Endometrial microvascular endothelial cells (primary cell): ENCODE measurements around the gene PRR5L. TPM values are rescaled to one million over a fixed set of nuclear protein-coding genes. Genes with fewer than 3 reads are reported as not detected.

Source experiments
- in situ Hi-C: cut with HindIII; loops from 2 replicates; pipeline ENCODE4 v1.10.0; 2017; ENCODE audit warnings: low sequenced_read_pairs, low pct_unique_long_range_greater_than_20kb; ENCODE audit errors: inconsistent ontology term
- total RNA-seq: library from RNA; depleted of rRNA; stranded (reverse); fragments of >200 nt; gene quantifications from one replicate; pipeline ENCODE4 v1.2.3, GENCODE V29; 2015; ENCODE audit errors: inconsistent ontology term

Gene PRR5L
- total RNA-seq, 1 donor from 2014 or later = 25.6 TPM

DNA sequence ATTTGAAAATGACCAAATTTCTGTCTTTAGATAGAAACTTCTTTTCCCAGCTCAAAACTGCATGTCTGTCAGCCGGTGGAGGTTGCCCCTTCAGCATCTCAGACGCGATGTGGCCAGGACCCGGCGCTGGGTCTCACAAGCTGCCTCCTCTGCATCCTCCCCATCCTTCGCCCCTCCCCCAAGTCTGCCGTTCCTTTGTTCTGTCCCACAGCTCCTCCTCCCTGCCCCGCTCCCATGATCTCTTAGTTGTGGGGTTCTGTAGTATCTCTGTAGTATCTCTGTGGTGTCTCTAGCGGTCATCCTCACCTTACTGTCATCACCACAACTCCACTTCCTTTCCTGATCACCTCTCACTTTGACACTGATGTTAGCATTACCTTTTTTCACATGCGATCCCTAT lies 164.1 kb downstream of the PRR5L start:
- in situ Hi-C loops = no loop called here

- in situ Hi-C loops = no loop called here
Measured at GRCh38 chr11:36462321-36462720, 166.2 kb downstream of the PRR5L start.

DNA sequence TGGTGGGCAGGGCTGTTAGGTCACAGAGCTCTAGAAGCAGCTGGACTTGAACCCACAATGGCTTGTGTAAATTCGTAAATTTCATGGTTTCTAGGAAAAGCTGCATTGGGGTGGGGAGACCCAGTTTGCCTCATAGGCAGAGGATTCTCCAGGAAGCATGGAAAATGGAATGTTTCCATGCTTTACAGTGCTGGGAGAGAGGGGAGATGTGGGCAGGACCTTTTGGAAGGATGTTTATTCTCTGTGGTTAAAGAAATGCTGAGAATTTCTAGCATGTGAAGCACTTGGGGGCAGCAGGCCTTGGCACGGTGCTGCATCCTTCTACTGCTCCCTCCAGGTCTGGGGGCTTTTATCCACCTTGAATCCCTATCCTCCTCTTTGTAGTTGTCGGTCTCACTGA lies 167.7 kb downstream of the PRR5L start:
- in situ Hi-C loops = no loop called here

- in situ Hi-C loops = no loop called here
Measured at GRCh38 chr11:36464720-36465119, 168.6 kb downstream of the PRR5L start.

GRCh38 chr11:36465449-36466163 lies 169.5 kb downstream of the PRR5L start:
- in situ Hi-C loops = no loop called here

- in situ Hi-C loops = no loop called here
Measured at GRCh38 chr11:36467012-36467411, 170.9 kb downstream of the PRR5L start.

DNA sequence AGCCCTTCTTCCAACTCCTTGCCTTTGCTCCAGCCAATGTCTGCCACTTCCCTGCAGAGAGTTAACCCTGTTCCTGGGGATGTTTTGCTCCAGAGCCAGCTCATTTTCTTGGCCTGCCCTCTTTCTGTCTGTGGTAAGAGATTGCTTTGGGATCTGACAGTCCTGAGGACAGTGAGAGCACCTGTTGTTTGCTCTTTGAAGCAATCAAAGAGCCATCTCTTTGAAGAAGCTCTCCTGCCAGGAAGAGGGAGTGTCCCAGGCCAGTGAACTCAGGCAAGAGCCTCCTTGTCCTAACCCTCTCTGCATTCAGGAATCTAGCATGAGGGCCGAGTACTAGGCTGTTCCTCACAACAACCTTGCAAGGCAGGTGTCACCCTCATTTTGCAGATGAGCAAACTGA lies 171.8 kb downstream of the PRR5L start:
- in situ Hi-C loops = no loop called here

DNA sequence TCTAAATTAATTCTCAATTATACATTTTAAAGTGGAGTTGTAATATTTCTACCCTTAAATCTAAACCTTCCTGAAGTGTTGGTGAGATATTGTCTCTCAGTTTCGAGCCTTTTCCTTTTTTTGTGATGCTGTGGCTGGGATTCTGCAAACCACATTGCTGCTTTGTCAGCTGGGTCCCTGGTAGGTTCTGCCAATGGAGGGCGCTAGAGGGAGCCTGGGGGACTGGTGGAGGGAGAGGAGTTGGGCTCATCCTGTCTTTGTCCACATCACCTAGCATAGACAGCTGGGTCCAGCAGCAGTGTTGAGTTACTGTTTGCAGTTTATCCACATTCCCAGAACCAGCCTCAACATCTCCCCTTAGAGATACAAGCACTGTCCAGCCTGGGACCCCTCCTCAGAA lies 173.0 kb downstream of the PRR5L start:
- in situ Hi-C loops = no loop called here

- in situ Hi-C loops = no loop called here
Measured at GRCh38 chr11:36469881-36470802, 174.1 kb downstream of the PRR5L start.

DNA sequence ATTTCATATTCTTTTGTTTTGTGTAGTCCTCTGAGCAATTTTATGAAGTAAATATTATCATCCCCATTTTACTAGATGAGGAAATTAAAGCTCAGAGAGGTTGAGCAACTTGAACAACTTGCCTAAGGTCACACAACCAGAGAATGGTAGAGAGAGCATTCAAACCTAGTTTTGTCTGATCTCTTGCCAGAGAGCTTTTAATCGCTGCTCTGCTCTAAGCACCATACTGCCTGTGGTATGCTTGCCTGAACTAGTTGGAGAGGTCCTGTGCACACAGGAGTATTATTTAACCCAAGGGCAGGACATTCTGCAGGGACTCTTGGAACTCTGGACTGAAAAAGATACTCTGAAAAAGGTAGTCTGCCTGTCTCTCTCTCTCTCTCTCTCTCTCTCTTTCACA lies 175.5 kb downstream of the PRR5L start:
- in situ Hi-C loops = no loop called here

GRCh38 chr11:36475192-36475591 lies 179.1 kb downstream of the PRR5L start:
- in situ Hi-C loops = loop anchor here (25.0 kb wide), 1 partner anchor 188 kb away; the partner anchor contains the start of genes COMMD9 and PRR5L

- in situ Hi-C loops = loop anchor here (25.0 kb wide), 1 partner anchor 192 kb away; the partner anchor contains the start of genes COMMD9 and PRR5L
Measured at GRCh38 chr11:36478700-36479329, 182.7 kb downstream of the PRR5L start.

DNA sequence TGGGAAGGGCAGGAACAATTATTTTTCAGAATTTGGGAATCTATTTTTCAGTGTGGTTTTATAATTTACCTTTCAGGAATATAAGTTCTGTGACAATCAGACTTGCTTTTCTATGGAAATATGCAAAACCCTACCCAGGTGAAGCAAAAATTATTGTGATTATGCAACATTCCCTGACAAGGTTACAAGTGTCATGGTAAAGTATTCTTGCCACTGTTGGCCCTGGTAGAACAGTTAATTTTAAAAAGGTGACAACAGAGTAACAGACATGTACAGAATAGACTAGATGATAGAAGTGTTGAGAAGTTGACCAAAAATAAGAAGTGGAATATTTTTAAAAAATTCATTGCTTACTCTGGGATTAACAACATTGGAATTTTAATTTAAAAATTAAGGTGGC lies 184.7 kb downstream of the PRR5L start:
- in situ Hi-C loops = loop anchor here (25.0 kb wide), 1 partner anchor 194 kb away; the partner anchor contains the start of genes COMMD9 and PRR5L

GRCh38 chr11:36483042-36483441 lies 187.0 kb downstream of the PRR5L start:
- in situ Hi-C loops = loop anchor here (25.0 kb wide), 1 partner anchor 196 kb away; the partner anchor contains the start of genes COMMD9 and PRR5L

DNA sequence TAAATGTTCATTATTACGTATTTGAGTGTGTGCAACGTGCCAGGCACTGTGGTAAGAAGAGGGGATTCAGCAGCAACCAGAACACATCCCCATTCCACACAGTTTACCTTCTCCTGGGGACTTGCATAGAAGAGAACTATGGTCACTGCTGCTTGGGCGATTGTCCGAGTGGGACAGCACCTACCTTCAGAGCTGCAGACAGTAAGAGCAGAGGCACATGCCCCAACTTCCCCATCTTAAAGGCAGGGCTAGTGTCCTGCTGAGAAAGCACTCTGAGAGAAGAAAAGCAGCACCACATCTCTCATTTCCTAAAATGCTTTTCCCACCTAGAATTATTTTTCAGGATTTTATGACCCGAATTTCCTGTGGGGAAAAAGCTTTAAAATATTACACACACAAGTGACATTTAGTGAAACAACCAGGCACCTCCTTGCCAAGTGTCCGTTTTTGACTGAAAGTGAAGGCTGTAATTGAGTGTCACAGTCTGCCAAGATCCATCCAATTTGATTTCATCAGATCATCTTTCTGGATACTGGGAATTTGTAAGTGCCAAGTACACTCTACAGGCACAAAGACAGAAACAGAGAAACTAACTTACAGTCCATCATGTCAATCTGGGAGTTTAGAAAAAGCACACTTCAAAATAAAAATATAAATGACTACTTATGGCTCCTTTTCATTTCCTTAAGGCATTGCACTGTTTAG lies 189.4 kb downstream of the PRR5L start:
- in situ Hi-C loops = loop anchor here (25.0 kb wide), 1 partner anchor 198 kb away; the partner anchor contains the start of genes COMMD9 and PRR5L

- in situ Hi-C loops = loop anchor here (25.0 kb wide), 1 partner anchor 200 kb away; the partner anchor contains the start of genes COMMD9 and PRR5L
Measured at GRCh38 chr11:36487619-36488018, 191.5 kb downstream of the PRR5L start.

DNA sequence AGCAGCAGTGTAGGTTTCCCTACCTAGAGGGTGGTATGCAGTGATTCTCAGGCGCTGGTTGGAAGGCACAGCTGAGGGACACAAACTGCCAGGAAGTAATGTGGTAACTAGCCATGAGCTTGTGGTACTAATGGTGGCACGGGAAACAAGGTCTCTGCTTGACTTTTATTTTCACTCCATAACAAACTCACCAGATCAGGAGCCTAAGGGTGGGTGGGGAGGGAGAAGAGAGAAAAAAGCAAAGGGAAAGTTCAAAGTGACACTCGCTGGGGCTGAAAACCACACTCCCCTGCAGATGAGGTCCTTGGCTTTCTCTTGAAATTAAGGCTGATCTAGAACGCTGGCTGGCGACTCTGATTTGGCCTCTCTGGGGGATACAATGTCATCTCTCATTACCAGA lies 192.0 kb downstream of the PRR5L start:
- in situ Hi-C loops = loop anchor here (25.0 kb wide), 1 partner anchor 201 kb away; the partner anchor contains the start of genes COMMD9 and PRR5L

DNA sequence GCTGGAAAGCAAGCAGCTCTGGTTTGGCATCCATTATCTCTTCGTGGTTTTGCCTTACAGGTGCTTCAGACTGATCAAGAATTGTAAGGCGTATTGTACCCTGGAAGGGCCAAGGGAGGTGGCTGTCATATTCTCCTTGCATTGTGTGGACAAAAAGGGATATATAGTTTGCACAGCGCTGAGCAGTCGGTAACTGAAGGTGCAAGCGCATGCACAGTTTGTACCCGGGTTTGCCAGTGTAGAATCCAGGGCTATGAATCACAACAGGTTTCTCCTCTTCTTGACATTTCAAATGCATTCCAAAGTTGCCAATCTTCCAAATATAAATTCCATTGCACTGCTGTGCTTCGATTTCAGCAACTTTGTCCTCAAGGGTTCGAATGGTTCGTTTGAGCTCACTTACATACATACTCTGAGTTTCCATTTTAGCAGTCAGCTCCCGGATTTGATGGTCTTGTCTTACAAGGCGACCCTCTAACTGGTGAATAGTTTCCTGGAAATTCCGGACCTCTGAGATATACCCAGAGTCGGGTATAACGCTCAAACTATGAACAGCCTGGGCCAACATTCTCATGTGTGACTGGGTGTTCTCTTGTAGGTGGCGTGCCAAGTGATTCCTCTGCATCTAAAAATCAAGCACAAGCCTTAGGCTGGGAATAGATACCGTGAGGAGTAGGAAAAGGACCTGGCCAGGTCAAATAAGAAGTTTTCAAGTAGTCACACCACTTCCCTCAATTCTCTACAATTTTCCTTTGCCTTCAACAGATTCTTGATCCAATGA lies 194.1 kb downstream of the PRR5L start:
- in situ Hi-C loops = loop anchor here (25.0 kb wide), 1 partner anchor 203 kb away; the partner anchor contains the start of genes COMMD9 and PRR5L
